Midbrain (tissue), 1 donor: ENCODE results near the gene PRAMEF13.
"Not testable (repeated sequence)": the region's sequence is repeated elsewhere in the genome, so short reads cannot be mapped to it uniquely, and the experiment has no call there.

Experiments
- DNase-seq: peaks from one replicate; lab custom pipeline; 2025; lab: John Stamatoyannopoulos, UW

PRAMEF13 gene

DNA sequence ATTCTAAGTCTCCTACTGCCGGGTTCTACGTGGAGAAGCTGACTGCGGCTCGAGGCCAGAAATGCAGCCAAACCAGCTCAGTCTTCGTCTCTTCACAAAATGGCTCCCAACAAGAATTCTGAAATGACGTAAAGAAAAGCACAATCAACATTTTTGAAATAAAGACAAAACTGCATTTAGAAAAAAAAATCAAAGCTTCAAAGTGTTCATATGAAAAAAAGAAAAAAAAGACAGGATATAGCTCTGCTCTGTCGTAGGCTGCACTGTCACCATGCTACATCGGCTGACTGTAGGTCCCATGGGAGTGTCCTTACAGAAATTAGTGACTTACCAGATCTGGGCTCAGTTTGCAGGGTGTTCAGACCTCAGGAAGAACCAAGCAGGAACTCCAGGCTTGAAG, 35.7 kb downstream of the PRAMEF13 start, which contains the start of gene HNRNPCL4:
TSS of gene HNRNPCL4 (minus strand) at position 101 of the 400 bp plus-strand sequence. CDS start 164 bp downstream, outside the sequence.
- not testable (repeated sequence) for DNase-seq

DNA sequence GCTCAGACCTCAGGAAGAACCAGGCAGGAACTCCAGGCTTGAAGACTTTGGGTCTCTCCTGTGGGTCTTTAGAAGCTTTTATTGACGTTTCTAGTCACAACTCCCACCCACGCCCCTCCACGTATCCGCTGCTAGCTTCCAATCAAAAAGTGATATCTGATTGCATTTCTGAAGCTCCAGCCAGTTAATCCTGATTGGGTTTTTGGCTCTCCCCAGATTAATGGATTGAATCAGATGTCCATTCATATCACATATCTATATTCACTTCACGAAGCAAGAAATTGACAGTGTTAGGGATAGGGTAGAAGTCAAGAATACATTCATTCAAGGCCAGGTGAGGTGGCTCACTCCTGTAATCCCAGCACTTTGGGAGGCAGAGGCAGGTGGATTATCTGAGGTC, 45.3 kb downstream of the PRAMEF13 start, which contains the start of gene PRAMEF26:
TSS of gene PRAMEF26 (minus strand) at position 101 of the 400 bp plus-strand sequence. CDS start 2,914 bp downstream, outside the sequence.
- DNase-seq = not testable (repeated sequence)
